H1 (cell line): Measurements from ENCODE around the gene ATP2A3.

Experiments
- MAFK ChIP-seq: IDR thresholded peaks from 2 replicates; pipeline ENCODE4 v1.6.1; 2012; ENCODE audit warnings: low read depth, mild to moderate bottlenecking, improper control_type of control experiment, low read length
- POLR2A ChIP-seq, 2 experiments: IDR thresholded peaks; 1 replicate in 1 of 2; 2 replicates in 1 of 2; pipeline ENCODE4 v1.6.1; 2011; ENCODE audit warnings: low read depth in 2 of 2, low read length in 2 of 2, mild to moderate bottlenecking in 2 of 2; ENCODE audit errors: control extremely low read depth in 1 of 2
- POLR2AphosphoS5 ChIP-seq: IDR thresholded peaks from 2 replicates; pipeline ENCODE4 v1.6.1; 2011; ENCODE audit warnings: low read depth, low read length

GRCh38 chr17:3921006-3921405 is 43.2 kb downstream of the ATP2A3 start:
- TF ChIP-seq POLR2A (IDR thresholded peaks at IDR 0.05; ENCODE audit: control extremely low read depth in 1 of 2, low read depth in 2 of 2, low read length in 2 of 2) (no peak), MAFK (no peak), POLR2AphosphoS5 (no peak)
